GM12892 (cell line): Measurements from ENCODE around the gene CELF2.

ENCODE experiments used
- POLR2A ChIP-seq: IDR thresholded peaks from 2 replicates; pipeline ENCODE4 v1.6.1; 2011; ENCODE audit warnings: low read depth, low read length, control low read depth
- TAF1 ChIP-seq: IDR thresholded peaks from 2 replicates; pipeline ENCODE4 v1.6.1; 2011; ENCODE audit warnings: low read depth, mild to moderate bottlenecking, control low read depth, low read length, borderline replicate concordance

DNA sequence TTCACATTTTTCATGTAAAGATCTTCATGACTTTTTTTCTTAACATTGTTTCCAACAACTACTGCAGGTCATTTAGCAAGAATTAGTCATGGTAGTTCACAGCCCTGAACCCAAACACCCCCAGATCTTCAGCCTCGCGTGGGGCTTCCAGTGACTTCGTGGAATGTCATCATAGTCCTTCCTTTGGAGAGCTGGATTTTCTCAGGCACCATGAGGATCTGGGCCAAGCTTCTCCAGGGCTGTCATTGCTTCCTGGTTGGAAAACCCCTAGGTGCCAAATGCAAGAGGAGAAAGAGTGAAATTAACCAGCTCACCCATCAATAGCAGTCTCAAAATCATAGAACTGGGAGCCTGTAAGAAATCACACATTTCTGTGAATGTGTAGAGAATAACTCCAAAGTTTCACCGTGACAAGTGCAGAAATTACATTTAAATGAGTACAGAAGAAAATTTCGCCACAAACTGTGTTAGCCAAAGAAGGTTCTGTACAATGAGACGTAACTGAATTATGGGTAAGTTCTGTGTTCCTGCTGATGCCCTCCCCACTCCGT is 175.4 kb downstream of the CELF2 start:
- TF ChIP-seq TAF1 (no peak), POLR2A (no peak)
